ENCODE measurements around the gene KIF1B. TPM values are rescaled to one million over a fixed set of nuclear protein-coding genes. Genes with fewer than 3 reads are reported as not detected.
A peak's percentile ranks its signal among the peaks of the same experiment; 100 is the strongest.

The KIF1B gene
- total RNA-seq, 3 donors from 2014 or later = 35.6 to 62.2 (median 48.0) TPM

GRCh38 chr1:10209590-10209904, 823 bp upstream of the KIF1B start:
- intact Hi-C loops (cut with DNase I, micrococcal nuclease) = no loop called here
- no peaks in the 10 kb centered on the region for H3K9me3 ChIP-seq
- DNase-seq (no peak), ATAC-seq (no peak)
- TF ChIP-seq CTCF (IDR thresholded peaks at IDR 0.05) = no peak
- peaks cover 10% of the 10 kb centered on the region for H3K4me1 ChIP-seq (ENCODE audit: low read depth)
- H3K36me3 ChIP-seq (ENCODE audit: low read depth) = no peaks in the 10 kb centered on the region
- no peak overlapping the region for H3K4me3 ChIP-seq

- intact Hi-C loops (cut with DNase I, micrococcal nuclease) = no loop called here
- ATAC-seq = peak; percentile 57
Measured at GRCh38 chr1:10210841-10211804, 753 bp downstream of the KIF1B start.

GRCh38 chr1:10211805-10212410, 1.5 kb downstream of the KIF1B start:
- Histone ChIP-seq H3K4me1 (ENCODE audit: low read depth) (peaks cover 14% of the 10 kb centered on the region), H3K36me3 (ENCODE audit: low read depth) (no peaks in the 10 kb centered on the region), H3K9me3 (no peaks in the 10 kb centered on the region), H3K4me3 (no peak overlapping the region)
- no peak for DNase-seq
- intact Hi-C loops (cut with DNase I, micrococcal nuclease) = no loop called here
- no peak for ATAC-seq
- no peak for TF ChIP-seq CTCF (IDR thresholded peaks at IDR 0.05)

More at GRCh38 chr1:10210841-10211804, 753 bp downstream of the KIF1B start:
- no peak for TF ChIP-seq CTCF (IDR thresholded peaks at IDR 0.05)
- Histone ChIP-seq H3K4me1 (ENCODE audit: low read depth) (peaks cover 13% of the 10 kb centered on the region), H3K36me3 (ENCODE audit: low read depth) (no peaks in the 10 kb centered on the region), H3K4me3 (peak overlapping the region; percentile 78), H3K9me3 (no peaks in the 10 kb centered on the region)
- peak; percentile 82 to 94 (median 89) for DNase-seq

- intact Hi-C loops (cut with DNase I, micrococcal nuclease) = no loop called here
- H3K4me3 ChIP-seq = no peak overlapping the region
- H3K9me3 ChIP-seq = no peaks in the 10 kb centered on the region
- H3K4me1 ChIP-seq (ENCODE audit: low read depth) = peaks cover 14% of the 10 kb centered on the region
- no peak for TF ChIP-seq CTCF (IDR thresholded peaks at IDR 0.05)
- DNase-seq = no peak
- no peaks in the 10 kb centered on the region for H3K36me3 ChIP-seq (ENCODE audit: low read depth)
- ATAC-seq = no peak
Measured at GRCh38 chr1:10212476-10212875, 2.1 kb downstream of the KIF1B start.

GRCh38 chr1:10213186-10213705, 2.9 kb downstream of the KIF1B start:
- no peak overlapping the region for H3K4me3 ChIP-seq
- no peak for TF ChIP-seq CTCF (IDR thresholded peaks at IDR 0.05)
- no peaks in the 10 kb centered on the region for H3K36me3 ChIP-seq (ENCODE audit: low read depth)
- H3K9me3 ChIP-seq = no peaks in the 10 kb centered on the region
- DNase-seq (no peak), ATAC-seq (no peak)
- intact Hi-C loops (cut with DNase I, micrococcal nuclease) = no loop called here
- peaks cover 21% of the 10 kb centered on the region for H3K4me1 ChIP-seq (ENCODE audit: low read depth)

Data from mucosa of descending colon (tissue), 3 donors.